ENCODE measurements around the gene TOP1. TPM values are rescaled to one million over a fixed set of nuclear protein-coding genes. Genes with fewer than 3 reads are reported as not detected.

The TOP1 gene
- polyA plus RNA-seq, 3 donors, result 11.6 to 34.5 (median 24.5) TPM

GRCh38 chr20:41145821-41146620 lies 117.4 kb downstream of the TOP1 start:
- H3K27ac ChIP-seq (ENCODE audit: low read depth, low read length), result no peak overlapping the region
- WGBS, 3 donors, result 51 to 81% (median 61%) methylated on average over 12 of the region's 12 CpGs

- no peak overlapping the region for H3K27ac ChIP-seq (ENCODE audit: low read depth, low read length)
- 68 to 79% (median 69%) methylated on average over 8 of the region's 8 CpGs for WGBS, 3 donors
Observed at GRCh38 chr20:41147767-41148191, 119.2 kb downstream of the TOP1 start.

GRCh38 chr20:41148942-41149341 lies 120.3 kb downstream of the TOP1 start:
- WGBS, 3 donors, result 78 to 83% (median 81%) methylated on average over 5 of the region's 5 CpGs

GRCh38 chr20:41150664-41151063 lies 122.0 kb downstream of the TOP1 start:
- H3K27ac ChIP-seq (ENCODE audit: low read depth, low read length), result no peak overlapping the region
- 29 to 66% (median 31%) methylated on average over 3 of the region's 3 CpGs for WGBS, 3 donors

More at GRCh38 chr20:41148942-41149341, 120.3 kb downstream of the TOP1 start:
- no peak overlapping the region for H3K27ac ChIP-seq (ENCODE audit: low read depth, low read length)

- WGBS, 3 donors, result 79 to 94% (median 85%) methylated on average over 5 of the region's 5 CpGs
Observed at GRCh38 chr20:41151134-41151869, 122.7 kb downstream of the TOP1 start.

GRCh38 chr20:41152108-41152757 lies 123.6 kb downstream of the TOP1 start:
- WGBS, 3 donors, result 49 to 65% (median 54%) methylated on average over 5 of the region's 5 CpGs
- no peak overlapping the region for H3K27ac ChIP-seq (ENCODE audit: low read depth, low read length)

More at GRCh38 chr20:41151134-41151869, 122.7 kb downstream of the TOP1 start:
- H3K27ac ChIP-seq (ENCODE audit: low read depth, low read length), result no peak overlapping the region

- 54 to 78% (median 64%) methylated on average over 8 of the region's 8 CpGs for WGBS, 3 donors
- no peak overlapping the region for H3K27ac ChIP-seq (ENCODE audit: low read depth, low read length)
Observed at GRCh38 chr20:41154436-41155176, 126.0 kb downstream of the TOP1 start.

GRCh38 chr20:41155261-41155660 lies 126.6 kb downstream of the TOP1 start:
- WGBS, 3 donors, result 79 to 87% (median 80%) methylated on average over 7 of the region's 7 CpGs
- no peak overlapping the region for H3K27ac ChIP-seq (ENCODE audit: low read depth, low read length)

- no peak overlapping the region for H3K27ac ChIP-seq (ENCODE audit: low read depth, low read length)
- 78 to 84% (median 79%) methylated on average over 6 of the region's 6 CpGs for WGBS, 3 donors
Observed at GRCh38 chr20:41158082-41158625, 129.5 kb downstream of the TOP1 start.

GRCh38 chr20:41159547-41159946 lies 130.9 kb downstream of the TOP1 start:
- WGBS, 3 donors, result 86 to 88% (median 87%) methylated on average over 10 of the region's 10 CpGs
- H3K27ac ChIP-seq (ENCODE audit: low read depth, low read length), result no peak overlapping the region

GRCh38 chr20:41160686-41161085 lies 132.1 kb downstream of the TOP1 start:
- H3K27ac ChIP-seq (ENCODE audit: low read depth, low read length), result no peak overlapping the region
- 85 to 93% (median 92%) methylated on average over 2 of the region's 2 CpGs for WGBS, 3 donors

GRCh38 chr20:41161886-41162285 lies 133.3 kb downstream of the TOP1 start:
- H3K27ac ChIP-seq (ENCODE audit: low read depth, low read length), result no peak overlapping the region
- 26 to 50% (median 45%) methylated on average over 1 of the region's 1 CpG for WGBS, 3 donors

- WGBS, 3 donors, result 94 to 97% (median 95%) methylated on average over 11 of the region's 11 CpGs
- H3K27ac ChIP-seq (ENCODE audit: low read depth, low read length), result no peak overlapping the region
Observed at GRCh38 chr20:41162396-41162795, 133.8 kb downstream of the TOP1 start.

- whole genome bisulfite sequencing, 3 donors, result 93 to 95% (median 94%) methylated on average over 11 of the region's 11 CpGs
- no peak overlapping the region for H3K27ac ChIP-seq (ENCODE audit: low read depth, low read length)
Observed at GRCh38 chr20:41163821-41164220, 135.2 kb downstream of the TOP1 start.

GRCh38 chr20:41165001-41165882 lies 136.6 kb downstream of the TOP1 start:
- no peak overlapping the region for H3K27ac ChIP-seq (ENCODE audit: low read depth, low read length)
- 87 to 91% (median 90%) methylated on average over 24 of the region's 24 CpGs for WGBS, 3 donors

GRCh38 chr20:41166201-41167117 lies 137.8 kb downstream of the TOP1 start:
- no peak overlapping the region for H3K27ac ChIP-seq (ENCODE audit: low read depth, low read length)
- 91% methylated on average over 27 of the region's 27 CpGs for WGBS, 3 donors
